HuH-7.5 (cell line): ENCODE results near the gene GAL3ST2.
"Not testable (repeated sequence)": the region's sequence is repeated elsewhere in the genome, so short reads cannot be mapped to it uniquely, and the experiment has no call there.

Experiments used
- DNase-seq: peaks from one replicate; pipeline ENCODE4 v3.0.0; 2011; ENCODE audit warnings: low spot score

Gene GAL3ST2

GRCh38 chr2:241776336-241777169, at the start of gene GAL3ST2:
Gene GAL3ST2 (plus strand): TSS chr2:241776822. CDS start chr2:241776956, 134 bp downstream.
- peak; percentile 9 for DNase-seq

GRCh38 chr2:241728000-241728399, 48.6 kb upstream of the GAL3ST2 start:
- no peak for DNase-seq

- DNase-seq, result no peak
These were observed 48.0 kb upstream of the GAL3ST2 start for GRCh38 chr2:241728627-241729026.

- DNase-seq, result no peak
These were observed 46.8 kb upstream of the GAL3ST2 start for GRCh38 chr2:241729868-241730267.

- no peak for DNase-seq
These were observed 45.8 kb upstream of the GAL3ST2 start for GRCh38 chr2:241730671-241731293.

GRCh38 chr2:241732513-241733186, 44.0 kb upstream of the GAL3ST2 start:
- not testable (repeated sequence) for DNase-seq

GRCh38 chr2:241733391-241734207, 43.0 kb upstream of the GAL3ST2 start:
- peak; percentile 34 for DNase-seq

- no peak for DNase-seq
These were observed 42.5 kb upstream of the GAL3ST2 start for GRCh38 chr2:241734208-241734466.

GRCh38 chr2:241734467-241735208, 42.0 kb upstream of the GAL3ST2 start, which contains the start of gene D2HGDH:
Gene D2HGDH (plus strand): TSS chr2:241734630. CDS start chr2:241735225, 595 bp downstream.
- peak; percentile 87 for DNase-seq

GRCh38 chr2:241736111-241736510, 40.5 kb upstream of the GAL3ST2 start:
- DNase-seq, result no peak

GRCh38 chr2:241738040-241738686, 38.5 kb upstream of the GAL3ST2 start:
- DNase-seq, result no peak

- no peak for DNase-seq
These were observed 37.4 kb upstream of the GAL3ST2 start for GRCh38 chr2:241739177-241739576.

- DNase-seq, result no peak
These were observed 37.0 kb upstream of the GAL3ST2 start for GRCh38 chr2:241739651-241740050.

GRCh38 chr2:241741016-241741415, 35.6 kb upstream of the GAL3ST2 start:
- no peak for DNase-seq

- DNase-seq, result no peak
These were observed 34.2 kb upstream of the GAL3ST2 start for GRCh38 chr2:241742320-241742939.

- not testable (repeated sequence) for DNase-seq
These were observed 33.6 kb upstream of the GAL3ST2 start for GRCh38 chr2:241743008-241743407.

- no peak for DNase-seq
These were observed 33.0 kb upstream of the GAL3ST2 start for GRCh38 chr2:241743620-241744019.

- no peak for DNase-seq
These were observed 32.4 kb upstream of the GAL3ST2 start for GRCh38 chr2:241744028-241744754.

GRCh38 chr2:241745276-241745675, 31.3 kb upstream of the GAL3ST2 start:
- no peak for DNase-seq

- no peak for DNase-seq
These were observed 30.5 kb upstream of the GAL3ST2 start for GRCh38 chr2:241746084-241746483.
